ENCODE data around the gene PLCB4. TPM values are rescaled to one million over a fixed set of nuclear protein-coding genes. Genes with fewer than 3 reads are reported as not detected.

Gene PLCB4
- polyA plus RNA-seq, 1 of the 3 experiments (the other 2 are of a cell fraction), result 5.5 TPM

- Histone ChIP-seq H3K9ac (no peak overlapping the region), H3K9me2 (no peaks in the 10 kb centered on the region), H3K9me3 (no peaks in the 10 kb centered on the region), H3K4me2 (no peak overlapping the region), H3K27me3 (ENCODE audit: insufficient read depth) (no peaks in the 10 kb centered on the region), H3K27ac (ENCODE audit: low read depth in 2 of 2, low read length in 1 of 2) (peak overlapping the region; percentile 22 to 57; a peak in 2 of 4 replicates), H3K79me2 (ENCODE audit: insufficient read depth) (no peaks in the 10 kb centered on the region), H3K4me3 (ENCODE audit: low read depth in 2 of 2, low read length in 1 of 2) (no peak overlapping the region), H3F3A (replicated peaks; ENCODE audit: insufficient read depth) (no peaks in the 10 kb centered on the region), H4K20me1 (ENCODE audit: insufficient read depth) (no peaks in the 10 kb centered on the region), H2AFZ (ENCODE audit: low read depth) (no peak overlapping the region), H3K36me3 (replicated peaks in 1 of 2; ENCODE audit: control insufficient read depth in 1 of 2, insufficient read depth in 2 of 2, low read length in 1 of 2) (peaks cover 35 to 46% of the 10 kb centered on the region in 2 experiments), H3K4me1 (ENCODE audit: control insufficient read depth in 1 of 2, insufficient read depth in 2 of 2, low read depth in 1 of 2, low read length in 1 of 2) (peaks cover 0 to 3% of the 10 kb centered on the region in 2 experiments; a peak in 2 of 4 replicates)
- ChIA-PET POLR2A (no interaction called here), CTCF (interaction anchor here (1.4 kb wide), 1 partner anchor 34 kb away, joined by 3 read pairs; no protein-coding TSS in a partner anchor)
- peak; percentile 64 for DNase-seq
- TF ChIP-seq TCF12 (IDR thresholded peaks at IDR 0.05) (peak; percentile 5; the same call in 1 of the 2 replicates), GATA2 (CRISPR knock-in tag; IDR thresholded peaks at IDR 0.05) (peak; percentile 65), EZH2phosphoT487 (IDR thresholded peaks at IDR 0.05; ENCODE audit: borderline replicate concordance, low read depth) (no peak), RAD21 (IDR thresholded peaks at IDR 0.05; ENCODE audit: low read length) (no peak)
Observed at GRCh38 chr20:9442858-9443257, 374.0 kb downstream of the PLCB4 start.

GRCh38 chr20:9444921-9445320 is 376.0 kb downstream of the PLCB4 start:
- 65% methylated on average over 2 of the region's 2 CpGs for WGBS (ENCODE audit: low lambda C conversion rate)
- Histone ChIP-seq H2AFZ (ENCODE audit: low read depth) (no peak overlapping the region), H3K4me1 (ENCODE audit: control insufficient read depth in 1 of 2, insufficient read depth in 2 of 2, low read depth in 1 of 2, low read length in 1 of 2) (peaks cover 0 to 3% of the 10 kb centered on the region in 2 experiments; a peak in 2 of 4 replicates), H3K9ac (no peak overlapping the region), H3F3A (replicated peaks; ENCODE audit: insufficient read depth) (no peaks in the 10 kb centered on the region), H3K79me2 (ENCODE audit: insufficient read depth) (no peaks in the 10 kb centered on the region), H3K4me3 (ENCODE audit: low read depth in 2 of 2, low read length in 1 of 2) (no peak overlapping the region), H3K27me3 (ENCODE audit: insufficient read depth) (no peaks in the 10 kb centered on the region), H3K4me2 (no peak overlapping the region), H3K9me2 (no peaks in the 10 kb centered on the region), H3K27ac (ENCODE audit: low read depth in 2 of 2, low read length in 1 of 2) (no peak overlapping the region), H3K36me3 (replicated peaks in 1 of 2; ENCODE audit: control insufficient read depth in 1 of 2, insufficient read depth in 2 of 2, low read length in 1 of 2) (peaks cover 26 to 29% of the 10 kb centered on the region in 2 experiments), H3K9me3 (no peaks in the 10 kb centered on the region), H4K20me1 (ENCODE audit: insufficient read depth) (no peaks in the 10 kb centered on the region)
- POLR2A ChIA-PET, result no interaction called here
- no peak for DNase-seq
- TF ChIP-seq RCOR1 (IDR thresholded peaks at IDR 0.05; ENCODE audit: low read length) (no peak), USF1 (IDR thresholded peaks at IDR 0.05; ENCODE audit: borderline replicate concordance, low read depth) (no peak), MXI1 (IDR thresholded peaks at IDR 0.05; ENCODE audit: low read depth, low read length) (no peak), TAF1 (IDR thresholded peaks at IDR 0.05; ENCODE audit: borderline replicate concordance, low read depth, low read length) (no peak), CHD2 (IDR thresholded peaks at IDR 0.05; ENCODE audit: low read length, partially characterized antibody) (no peak), IRF3 (IDR thresholded peaks at IDR 0.05; ENCODE audit: low read depth, low read length) (no peak), GABPA (IDR thresholded peaks at IDR 0.05; ENCODE audit: low read depth) (no peak), SIN3A (IDR thresholded peaks at IDR 0.05; ENCODE audit: borderline replicate concordance, low read depth, low read length) (no peak), ELF1 (IDR thresholded peaks at IDR 0.05) (no peak), TEAD4 (IDR thresholded peaks at IDR 0.05; ENCODE audit: borderline replicate concordance, insufficient read depth) (no peak), RFX5 (IDR thresholded peaks at IDR 0.05; ENCODE audit: low read length) (no peak), JUND (IDR thresholded peaks at IDR 0.05) (no peak), FOSL2 (IDR thresholded peaks at IDR 0.05; ENCODE audit: borderline replicate concordance, low read depth) (no peak), NFIC (IDR thresholded peaks at IDR 0.05; ENCODE audit: borderline replicate concordance) (no peak), GATA2 (CRISPR knock-in tag; IDR thresholded peaks at IDR 0.05) (no peak), FOXJ3 (CRISPR knock-in tag; IDR thresholded peaks at IDR 0.05) (no peak), FOXM1 (IDR thresholded peaks at IDR 0.05; ENCODE audit: low read depth) (no peak), SMC3 (IDR thresholded peaks at IDR 0.05; ENCODE audit: low read depth, low read length) (no peak)
- TF ChIP-seq, protein P1, sequence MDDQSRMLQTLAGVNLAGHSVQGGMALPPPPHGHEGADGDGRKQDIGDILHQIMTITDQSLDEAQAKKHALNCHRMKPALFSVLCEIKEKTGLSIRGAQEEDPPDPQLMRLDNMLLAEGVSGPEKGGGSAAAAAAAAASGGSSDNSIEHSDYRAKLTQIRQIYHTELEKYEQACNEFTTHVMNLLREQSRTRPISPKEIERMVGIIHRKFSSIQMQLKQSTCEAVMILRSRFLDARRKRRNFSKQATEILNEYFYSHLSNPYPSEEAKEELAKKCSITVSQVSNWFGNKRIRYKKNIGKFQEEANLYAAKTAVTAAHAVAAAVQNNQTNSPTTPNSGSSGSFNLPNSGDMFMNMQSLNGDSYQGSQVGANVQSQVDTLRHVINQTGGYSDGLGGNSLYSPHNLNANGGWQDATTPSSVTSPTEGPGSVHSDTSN (IDR thresholded peaks at IDR 0.05), result no peak
- CTCF ChIA-PET, result interaction anchor here (1.0 to 1.6 kb wide), 2 partner anchors 20 to 486 kb away, joined by 4 read pairs; no protein-coding TSS in a partner anchor

All from SK-N-SH (cell line).